ENCODE measurements around the gene ZNF628.

DNA sequence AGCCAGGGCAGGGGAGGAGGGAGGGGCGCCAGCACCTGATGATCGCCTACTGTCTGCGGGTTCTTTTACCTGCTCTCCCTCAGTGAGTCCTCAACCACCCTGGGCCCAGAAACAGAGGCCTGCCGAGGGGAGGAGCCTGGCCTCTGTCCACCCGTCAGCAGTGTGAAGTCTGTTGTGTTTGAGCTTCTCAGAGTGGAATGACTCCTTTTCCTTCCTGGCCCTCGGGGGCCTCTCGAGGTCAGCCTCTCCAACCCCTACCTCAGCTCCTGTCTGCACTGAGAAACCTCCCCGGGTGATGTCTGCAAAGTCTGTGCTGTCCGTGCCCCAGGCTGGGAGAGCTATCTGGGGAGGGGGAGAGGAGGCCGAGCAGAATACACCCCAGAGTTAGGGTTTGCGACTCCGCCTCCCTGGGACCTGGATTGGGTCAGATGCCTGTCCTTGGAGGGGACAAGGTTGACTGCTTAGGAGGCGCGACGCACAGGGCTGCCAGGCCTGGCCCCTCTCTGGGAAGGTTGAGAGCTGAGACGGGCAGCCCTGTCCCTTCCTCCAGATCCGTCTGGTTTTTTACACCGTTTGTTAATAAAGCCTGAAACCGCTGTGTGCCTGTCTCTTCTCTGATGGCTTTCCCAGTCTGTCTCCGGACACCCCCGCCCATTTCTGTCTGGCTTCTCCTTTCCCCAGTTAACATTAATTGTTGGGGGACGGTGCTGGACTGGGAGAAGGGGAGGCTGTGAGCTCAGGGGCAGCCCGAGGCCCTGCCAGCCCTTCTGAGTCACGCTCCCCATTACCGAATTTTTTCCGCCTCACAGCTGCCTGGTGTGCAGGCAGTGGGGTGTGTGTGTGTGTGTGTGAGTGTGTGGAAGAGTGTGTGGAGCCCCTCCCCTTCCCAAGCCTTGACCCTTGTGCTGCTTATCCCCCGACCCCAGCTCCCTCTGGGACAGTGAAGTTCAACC, 10.8 kb downstream of the ZNF628 start:
- TF ChIP-seq, protein P1, sequence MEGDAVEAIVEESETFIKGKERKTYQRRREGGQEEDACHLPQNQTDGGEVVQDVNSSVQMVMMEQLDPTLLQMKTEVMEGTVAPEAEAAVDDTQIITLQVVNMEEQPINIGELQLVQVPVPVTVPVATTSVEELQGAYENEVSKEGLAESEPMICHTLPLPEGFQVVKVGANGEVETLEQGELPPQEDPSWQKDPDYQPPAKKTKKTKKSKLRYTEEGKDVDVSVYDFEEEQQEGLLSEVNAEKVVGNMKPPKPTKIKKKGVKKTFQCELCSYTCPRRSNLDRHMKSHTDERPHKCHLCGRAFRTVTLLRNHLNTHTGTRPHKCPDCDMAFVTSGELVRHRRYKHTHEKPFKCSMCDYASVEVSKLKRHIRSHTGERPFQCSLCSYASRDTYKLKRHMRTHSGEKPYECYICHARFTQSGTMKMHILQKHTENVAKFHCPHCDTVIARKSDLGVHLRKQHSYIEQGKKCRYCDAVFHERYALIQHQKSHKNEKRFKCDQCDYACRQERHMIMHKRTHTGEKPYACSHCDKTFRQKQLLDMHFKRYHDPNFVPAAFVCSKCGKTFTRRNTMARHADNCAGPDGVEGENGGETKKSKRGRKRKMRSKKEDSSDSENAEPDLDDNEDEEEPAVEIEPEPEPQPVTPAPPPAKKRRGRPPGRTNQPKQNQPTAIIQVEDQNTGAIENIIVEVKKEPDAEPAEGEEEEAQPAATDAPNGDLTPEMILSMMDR (IDR thresholded peaks at IDR 0.05; ENCODE audit: low read length) = no peak
- no peak for TF ChIP-seq EZH2 (IDR thresholded peaks at IDR 0.05; ENCODE audit: borderline replicate concordance, low read length)
